ENCODE data around the gene KCNQ1. TPM values are rescaled to one million over a fixed set of nuclear protein-coding genes. Genes with fewer than 3 reads are reported as not detected.

The KCNQ1 gene
- total RNA-seq, 4 donors from 2014 or later: 2.6 to 12.7 (median 4.9) TPM

GRCh38 chr11:2539371-2540222, 94.8 kb downstream of the KCNQ1 start:
- Histone ChIP-seq H3K9me3 (no peaks in the 10 kb centered on the region), H3K4me3 (no peak overlapping the region), H3K27ac (no peak overlapping the region), H3K27me3 (no peaks in the 10 kb centered on the region), H3K36me3 (no peaks in the 10 kb centered on the region), H3K4me1 (no peaks in the 10 kb centered on the region)
- WGBS, 2 donors (ENCODE audit: low coverage in 1 of 2): 76% methylated on average over 15 of the region's 34 CpGs; no CpG with 5 or more reads in 1 of the 2 donors
- no peak for ATAC-seq
- no peak for TF ChIP-seq POLR2A (IDR thresholded peaks at IDR 0.05)
- no peak for TF ChIP-seq CTCF (IDR thresholded peaks at IDR 0.05)
- no peak for TF ChIP-seq EP300 (IDR thresholded peaks at IDR 0.05)
- no peak for TF ChIP-seq POLR2AphosphoS5 (IDR thresholded peaks at IDR 0.05)

GRCh38 chr11:2540223-2540991, 95.6 kb downstream of the KCNQ1 start:
- 80% methylated on average over 1 of the region's 16 CpGs; no CpG with 5 or more reads in 1 of the 2 donors for WGBS, 2 donors (ENCODE audit: low coverage in 1 of 2)
- H3K27me3 ChIP-seq: no peaks in the 10 kb centered on the region
- no peaks in the 10 kb centered on the region for H3K4me1 ChIP-seq
- H3K27ac ChIP-seq: no peak overlapping the region
- no peak overlapping the region for H3K4me3 ChIP-seq
- TF ChIP-seq POLR2A (IDR thresholded peaks at IDR 0.05) (no peak), EP300 (IDR thresholded peaks at IDR 0.05) (no peak)
- H3K9me3 ChIP-seq: no peaks in the 10 kb centered on the region
- ATAC-seq: no peak
- no peaks in the 10 kb centered on the region for H3K36me3 ChIP-seq

GRCh38 chr11:2540992-2541680, 96.3 kb downstream of the KCNQ1 start:
- no peak overlapping the region for H3K4me3 ChIP-seq
- TF ChIP-seq EP300 (IDR thresholded peaks at IDR 0.05): no peak
- no peak for TF ChIP-seq POLR2A (IDR thresholded peaks at IDR 0.05)
- TF ChIP-seq CTCF (IDR thresholded peaks at IDR 0.05): no peak
- TF ChIP-seq POLR2AphosphoS5 (IDR thresholded peaks at IDR 0.05): no peak
- WGBS, 2 donors (ENCODE audit: low coverage in 1 of 2): 85 to 100% methylated on average over 1 to 12 of the region's 27 CpGs
- H3K36me3 ChIP-seq: no peaks in the 10 kb centered on the region
- no peaks in the 10 kb centered on the region for H3K27me3 ChIP-seq
- no peak for ATAC-seq
- no peak overlapping the region for H3K27ac ChIP-seq
- H3K4me1 ChIP-seq: no peaks in the 10 kb centered on the region
- no peaks in the 10 kb centered on the region for H3K9me3 ChIP-seq

GRCh38 chr11:2541881-2542361, 97.1 kb downstream of the KCNQ1 start:
- Histone ChIP-seq H3K27me3 (no peaks in the 10 kb centered on the region), H3K9me3 (no peaks in the 10 kb centered on the region), H3K4me1 (no peaks in the 10 kb centered on the region), H3K27ac (no peak overlapping the region), H3K4me3 (no peak overlapping the region), H3K36me3 (no peaks in the 10 kb centered on the region)
- WGBS, 2 donors (ENCODE audit: low coverage in 1 of 2): 81% methylated on average over 3 of the region's 14 CpGs; no CpG with 5 or more reads in 1 of the 2 donors
- no peak for ATAC-seq
- TF ChIP-seq POLR2A (IDR thresholded peaks at IDR 0.05): no peak
- no peak for TF ChIP-seq CTCF (IDR thresholded peaks at IDR 0.05)
- no peak for TF ChIP-seq EP300 (IDR thresholded peaks at IDR 0.05)
- TF ChIP-seq POLR2AphosphoS5 (IDR thresholded peaks at IDR 0.05): no peak

GRCh38 chr11:2542406-2542805, 97.6 kb downstream of the KCNQ1 start:
- no peaks in the 10 kb centered on the region for H3K36me3 ChIP-seq
- H3K9me3 ChIP-seq: no peaks in the 10 kb centered on the region
- H3K4me3 ChIP-seq: no peak overlapping the region
- H3K4me1 ChIP-seq: no peaks in the 10 kb centered on the region
- H3K27ac ChIP-seq: no peak overlapping the region
- H3K27me3 ChIP-seq: no peaks in the 10 kb centered on the region
- WGBS, 2 donors (ENCODE audit: low coverage in 1 of 2): 88 to 94% methylated on average over 5 to 10 of the region's 10 CpGs
- TF ChIP-seq CTCF (IDR thresholded peaks at IDR 0.05): no peak
- TF ChIP-seq POLR2A (IDR thresholded peaks at IDR 0.05): no peak
- no peak for TF ChIP-seq EP300 (IDR thresholded peaks at IDR 0.05)
- TF ChIP-seq POLR2AphosphoS5 (IDR thresholded peaks at IDR 0.05): no peak
- no peak for ATAC-seq

Measured in gastroesophageal sphincter (tissue), 4 donors.